Peyer's patch (tissue), 4 donors: ENCODE results near the gene AFG3L2. TPM values are rescaled to one million over a fixed set of nuclear protein-coding genes. Genes with fewer than 3 reads are reported as not detected.
"Not testable (repeated sequence)": the region's sequence is repeated elsewhere in the genome, so short reads cannot be mapped to it uniquely, and the experiment has no call there.

Experiments used
- DNase-seq, 3 donors: peaks; one replicate each; pipeline ENCODE4 v3.0.0-alpha.2; 2017 to 2019
- H3K27ac ChIP-seq, 4 donors: fragments of 200-600 bp; sonication (generic); one replicate each; pipeline ENCODE4 v1.5.1; 2016 to 2019
- H3K27me3 ChIP-seq, 2 donors: fragments of 200-600 bp; sonication (generic); one replicate each; pipeline ENCODE4 v1.5.1; 2019
- H3K36me3 ChIP-seq, 3 donors: fragments of 200-600 bp; sonication (generic); one replicate each; pipeline ENCODE4 v1.5.1; 2016 to 2019
- H3K4me1 ChIP-seq, 4 donors: fragments of 200-600 bp; sonication (generic); one replicate each; pipeline ENCODE4 v1.5.1; 2016 to 2019
- H3K4me3 ChIP-seq, 4 donors: fragments of 200-600 bp; sonication (generic); 1 replicate in 3 of 4; 2 replicates in 1 of 4; pipeline ENCODE4 v1.5.1; 2016 to 2019; ENCODE audit warnings: mild to moderate bottlenecking in 1 of 4
- H3K9me3 ChIP-seq, 4 donors: fragments of 200-600 bp; sonication (generic); one replicate each; pipeline ENCODE4 v1.5.1; 2016 to 2019; ENCODE audit warnings: mild to moderate bottlenecking in 1 of 4
- POLR2A ChIP-seq, 2 donors: fragments of 450-650 bp; IDR thresholded peaks; one replicate each; pipeline ENCODE4 v1.5.1; 2017; ENCODE audit warnings: antibody characterized with exemption in 2 of 2, mild to moderate bottlenecking in 2 of 2, moderate library complexity in 2 of 2
- total RNA-seq, 4 donors: library from RNA; depleted of rRNA; stranded (reverse); fragments of >200 nt; gene quantifications; one replicate each; pipeline ENCODE4 v1.1.0, GENCODE V29; 2016
- TF ChIP-seq, protein P1 (sequence below), 6 experiments: fragments of 450-650 bp in 4 of 6; fragments of 200-600 bp in 2 of 6; sonication (generic) in 1 of 6; IDR thresholded peaks; one replicate each; pipeline ENCODE4 v1.5.1; 2017 to 2019; ENCODE audit warnings: antibody characterized with exemption in 6 of 6, mild to moderate bottlenecking in 3 of 6, moderate library complexity in 1 of 6

The AFG3L2 gene
- total RNA-seq, 4 donors from 2014 or later, result 47.9 to 111 (median 94.8) TPM

- TF ChIP-seq POLR2A (IDR thresholded peaks at IDR 0.05), result no peak
- TF ChIP-seq, protein P1, sequence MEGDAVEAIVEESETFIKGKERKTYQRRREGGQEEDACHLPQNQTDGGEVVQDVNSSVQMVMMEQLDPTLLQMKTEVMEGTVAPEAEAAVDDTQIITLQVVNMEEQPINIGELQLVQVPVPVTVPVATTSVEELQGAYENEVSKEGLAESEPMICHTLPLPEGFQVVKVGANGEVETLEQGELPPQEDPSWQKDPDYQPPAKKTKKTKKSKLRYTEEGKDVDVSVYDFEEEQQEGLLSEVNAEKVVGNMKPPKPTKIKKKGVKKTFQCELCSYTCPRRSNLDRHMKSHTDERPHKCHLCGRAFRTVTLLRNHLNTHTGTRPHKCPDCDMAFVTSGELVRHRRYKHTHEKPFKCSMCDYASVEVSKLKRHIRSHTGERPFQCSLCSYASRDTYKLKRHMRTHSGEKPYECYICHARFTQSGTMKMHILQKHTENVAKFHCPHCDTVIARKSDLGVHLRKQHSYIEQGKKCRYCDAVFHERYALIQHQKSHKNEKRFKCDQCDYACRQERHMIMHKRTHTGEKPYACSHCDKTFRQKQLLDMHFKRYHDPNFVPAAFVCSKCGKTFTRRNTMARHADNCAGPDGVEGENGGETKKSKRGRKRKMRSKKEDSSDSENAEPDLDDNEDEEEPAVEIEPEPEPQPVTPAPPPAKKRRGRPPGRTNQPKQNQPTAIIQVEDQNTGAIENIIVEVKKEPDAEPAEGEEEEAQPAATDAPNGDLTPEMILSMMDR (IDR thresholded peaks at IDR 0.05), result no peak
- no peaks in the 10 kb centered on the region for H3K9me3 ChIP-seq
- no peaks in the 10 kb centered on the region for H3K4me1 ChIP-seq
- H3K27me3 ChIP-seq, result no peaks in the 10 kb centered on the region
- no peak overlapping the region for H3K27ac ChIP-seq
- H3K36me3 ChIP-seq, result no peaks in the 10 kb centered on the region
- DNase-seq, result peak in 1 of 3 donors; percentile 15
- no peak overlapping the region for H3K4me3 ChIP-seq
Observed at GRCh38 chr18:12388442-12388841, 11.4 kb upstream of the AFG3L2 start.

DNA sequence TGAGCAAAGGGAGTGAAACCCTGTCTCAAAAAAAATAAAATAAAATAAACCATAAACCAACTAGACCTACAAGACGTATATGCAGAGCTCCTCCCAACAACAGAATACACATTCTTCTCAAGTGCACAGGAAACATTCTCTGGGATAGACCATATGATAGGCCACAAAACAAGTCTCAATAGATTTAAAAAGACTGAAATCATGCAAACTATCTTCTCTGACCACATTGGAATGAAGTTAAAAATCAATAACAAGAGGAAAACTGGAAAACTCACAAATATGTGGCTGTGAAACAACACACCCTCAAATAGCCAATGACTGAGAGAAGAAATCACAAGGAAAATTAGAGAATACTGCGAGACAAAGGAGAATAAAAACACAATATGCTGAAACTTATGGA lies 7.2 kb upstream of the AFG3L2 start:
- no peak overlapping the region for H3K27ac ChIP-seq
- H3K9me3 ChIP-seq, result no peaks in the 10 kb centered on the region
- TF ChIP-seq POLR2A (IDR thresholded peaks at IDR 0.05), result no peak
- TF ChIP-seq, protein P1 (IDR thresholded peaks at IDR 0.05), result no peak
- no peak for DNase-seq
- no peaks in the 10 kb centered on the region for H3K27me3 ChIP-seq
- no peaks in the 10 kb centered on the region for H3K36me3 ChIP-seq
- no peaks in the 10 kb centered on the region for H3K4me1 ChIP-seq
- no peak overlapping the region for H3K4me3 ChIP-seq

DNA sequence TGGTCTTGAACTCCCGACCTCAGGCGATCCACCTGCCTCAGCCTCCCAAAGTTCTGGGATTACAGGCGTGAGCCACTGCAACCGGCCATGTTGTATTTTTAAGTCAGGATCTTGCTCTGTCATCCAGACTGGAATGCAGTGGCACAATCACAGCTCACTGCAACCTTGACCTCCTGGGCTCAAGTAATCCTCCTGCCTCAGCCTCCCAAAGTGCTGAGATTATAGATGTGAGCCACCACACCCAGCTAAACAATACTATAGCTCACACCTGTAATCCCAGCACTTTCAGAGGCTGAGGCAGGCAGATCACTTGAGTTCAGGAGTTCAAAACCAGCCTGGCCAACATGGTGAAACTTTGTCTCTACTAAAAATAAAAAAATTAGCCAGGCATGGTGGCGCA lies 6.7 kb upstream of the AFG3L2 start:
- H3K27ac ChIP-seq, H3K4me3 ChIP-seq, DNase-seq, H3K27me3 ChIP-seq, H3K9me3 ChIP-seq, H3K4me1 ChIP-seq, H3K36me3 ChIP-seq: not testable (repeated sequence)

- H3K27me3 ChIP-seq, H3K36me3 ChIP-seq, H3K9me3 ChIP-seq, DNase-seq, H3K27ac ChIP-seq, H3K4me1 ChIP-seq, H3K4me3 ChIP-seq: not testable (repeated sequence)
Observed at GRCh38 chr18:12382221-12382814, 5.3 kb upstream of the AFG3L2 start.

DNA sequence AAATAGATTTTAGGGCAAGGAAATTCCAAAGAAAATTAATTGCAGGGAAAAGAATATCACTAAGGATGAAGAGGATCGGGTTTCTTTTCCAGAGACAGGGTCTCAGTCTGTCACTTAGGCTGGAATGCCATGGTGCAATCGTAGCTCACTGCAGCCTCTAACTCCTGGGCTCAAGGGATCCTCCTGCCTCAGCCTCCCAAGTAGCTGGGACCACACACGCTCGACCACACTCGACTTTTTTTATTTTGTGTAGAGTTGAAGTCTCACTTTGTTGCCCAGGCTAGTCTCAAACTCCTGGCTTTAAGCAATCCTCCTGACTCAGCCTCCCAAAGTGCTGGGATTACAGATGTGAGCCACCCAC lies 1.2 kb upstream of the AFG3L2 start:
- peak in 1 of 3 donors; percentile 42 for DNase-seq
- Histone ChIP-seq H3K4me1 (peaks cover 0 to 28% (median 2%) of the 10 kb centered on the region in 4 donors), H3K4me3 (peak overlapping the region in 1 of 4 donors; percentile 61), H3K27ac (peak overlapping the region in 1 of 4 donors; percentile 99)
- H3K27me3 ChIP-seq, H3K36me3 ChIP-seq, H3K9me3 ChIP-seq: not testable (repeated sequence)

DNA sequence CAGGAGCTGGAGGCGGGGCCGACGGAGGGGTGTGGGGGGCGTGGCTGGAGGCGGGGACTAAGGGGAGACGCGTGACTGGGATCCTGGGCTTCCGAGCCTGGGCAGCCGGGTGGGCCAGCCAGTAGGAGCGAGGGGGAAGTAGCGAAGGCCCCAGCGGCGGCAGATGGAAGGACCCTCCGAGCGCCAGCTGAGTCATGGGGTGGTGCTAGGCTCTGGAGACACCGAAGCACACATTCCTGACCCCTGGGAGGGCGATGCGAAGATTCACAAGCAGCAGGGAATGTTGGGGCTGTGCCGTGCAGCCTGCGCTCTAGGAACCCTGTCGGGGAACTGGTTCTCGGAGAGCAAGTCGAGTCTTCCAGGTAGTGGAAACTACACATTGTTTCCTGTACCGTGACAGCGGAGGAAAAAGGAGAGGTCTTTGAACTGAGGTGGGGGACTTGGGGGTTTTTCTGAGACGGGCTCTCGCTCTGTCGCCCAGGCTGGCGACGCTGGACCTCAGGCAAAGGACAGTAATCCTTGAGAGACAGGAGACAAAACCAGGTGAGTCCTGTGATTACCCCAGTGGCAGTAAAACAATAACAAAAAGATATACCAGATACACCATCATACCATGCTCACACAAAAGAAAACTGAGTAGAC lies 650 bp upstream of the AFG3L2 start:
- peak overlapping the region; percentile 71 to 99 (median 88) for H3K27ac ChIP-seq
- H3K36me3 ChIP-seq, result no peaks in the 10 kb centered on the region
- H3K27me3 ChIP-seq, result no peaks in the 10 kb centered on the region
- TF ChIP-seq, protein P1 (IDR thresholded peaks at IDR 0.05), result peak in 4 of 6 experiments; percentile 12 to 50 (median 28)
- TF ChIP-seq POLR2A (IDR thresholded peaks at IDR 0.05), result peak in 1 of 2 donors; percentile 41
- DNase-seq, result no peak
- peaks cover 0 to 33% (median 2%) of the 10 kb centered on the region in 4 donors for H3K4me1 ChIP-seq
- H3K9me3 ChIP-seq, result no peaks in the 10 kb centered on the region
- H3K4me3 ChIP-seq, result peak overlapping the region; percentile 61 to 98 (median 72)

DNA sequence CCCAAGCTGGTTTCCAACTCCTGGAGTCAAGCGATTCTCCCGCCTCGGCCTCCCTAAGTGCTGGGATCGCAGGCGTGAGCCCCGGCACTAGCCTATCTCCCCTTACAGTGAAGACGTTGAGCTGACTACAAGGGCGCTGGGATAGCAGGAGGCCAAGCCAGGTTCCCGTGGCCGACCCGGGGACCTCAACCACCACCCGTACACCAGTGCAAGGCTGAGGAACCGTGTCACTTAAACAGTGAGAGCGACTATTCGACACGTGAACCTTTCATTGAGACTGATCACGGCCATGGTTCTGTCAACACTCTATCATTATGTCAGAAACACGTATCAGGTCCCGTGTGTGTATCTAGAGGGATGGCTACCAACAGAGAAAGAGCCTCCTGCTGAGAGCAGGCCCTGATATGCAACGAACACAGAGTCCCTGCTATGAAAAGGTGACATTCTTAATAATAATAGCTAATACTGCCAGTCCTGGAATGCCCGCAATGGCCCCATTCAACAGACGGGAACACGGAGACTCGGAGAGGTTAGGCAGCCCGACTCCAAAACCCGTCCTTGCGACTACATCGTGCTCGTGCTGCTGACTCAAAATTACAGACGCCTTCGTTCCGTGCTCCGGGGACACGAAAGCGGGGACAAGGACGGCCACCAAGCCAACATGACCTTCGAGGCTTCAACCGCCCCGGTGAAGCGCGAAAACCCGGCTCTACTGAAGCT lies 833 bp downstream of the AFG3L2 start:
- peaks cover 0 to 41% (median 2%) of the 10 kb centered on the region in 4 donors for H3K4me1 ChIP-seq
- peak in 2 of 3 donors; percentile 57 to 60 for DNase-seq
- no peaks in the 10 kb centered on the region for H3K9me3 ChIP-seq
- no peaks in the 10 kb centered on the region for H3K27me3 ChIP-seq
- TF ChIP-seq, protein P1 (IDR thresholded peaks at IDR 0.05), result no peak
- no peak for TF ChIP-seq POLR2A (IDR thresholded peaks at IDR 0.05)
- peak overlapping the region; percentile 74 to 98 (median 85) for H3K4me3 ChIP-seq
- H3K36me3 ChIP-seq, result no peaks in the 10 kb centered on the region
- H3K27ac ChIP-seq, result peak overlapping the region; percentile 90 to 99 (median 98)
